Measurements from ENCODE around the gene AQP4.

Gene AQP4

DNA sequence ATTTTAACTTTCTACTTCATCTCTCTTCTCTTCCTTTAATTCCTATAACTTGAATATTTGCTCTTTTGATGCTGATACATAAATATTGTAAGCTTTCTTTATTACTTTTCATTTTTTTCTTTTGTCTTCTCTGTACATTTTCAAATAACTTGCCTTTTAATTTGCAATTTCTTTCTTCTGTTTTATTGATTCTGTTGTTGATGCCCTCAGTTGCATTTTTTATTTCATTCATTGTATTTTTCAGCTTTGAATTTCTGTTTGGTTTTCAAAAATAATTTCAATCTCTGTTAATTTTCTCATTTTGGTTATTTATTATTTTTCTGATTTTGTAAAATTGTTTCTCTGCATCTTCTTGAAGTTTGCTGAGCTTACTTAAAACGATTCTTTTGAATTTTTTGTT, 47.0 kb downstream of the AQP4 start:
- CTCF ChIA-PET = interaction anchor here (0.7 to 1.4 kb wide), 5 partner anchors 14 to 413 kb away, joined by 3 to 6 read pairs (median 3); no protein-coding TSS in a partner anchor
- H3K4me1 ChIP-seq (ENCODE audit: control insufficient read depth, insufficient read depth, low read length) = no peaks in the 10 kb centered on the region
- H3K4me3 ChIP-seq (ENCODE audit: low read depth, low read length) = no peak overlapping the region
- TF ChIP-seq SETDB1 (IDR thresholded peaks at IDR 0.05; ENCODE audit: insufficient read length, low read length) (peak; percentile 92), ZNF155 (tag by site-specific recombination; IDR thresholded peaks at IDR 0.05) (no peak)
- TF ChIP-seq, protein P1, sequence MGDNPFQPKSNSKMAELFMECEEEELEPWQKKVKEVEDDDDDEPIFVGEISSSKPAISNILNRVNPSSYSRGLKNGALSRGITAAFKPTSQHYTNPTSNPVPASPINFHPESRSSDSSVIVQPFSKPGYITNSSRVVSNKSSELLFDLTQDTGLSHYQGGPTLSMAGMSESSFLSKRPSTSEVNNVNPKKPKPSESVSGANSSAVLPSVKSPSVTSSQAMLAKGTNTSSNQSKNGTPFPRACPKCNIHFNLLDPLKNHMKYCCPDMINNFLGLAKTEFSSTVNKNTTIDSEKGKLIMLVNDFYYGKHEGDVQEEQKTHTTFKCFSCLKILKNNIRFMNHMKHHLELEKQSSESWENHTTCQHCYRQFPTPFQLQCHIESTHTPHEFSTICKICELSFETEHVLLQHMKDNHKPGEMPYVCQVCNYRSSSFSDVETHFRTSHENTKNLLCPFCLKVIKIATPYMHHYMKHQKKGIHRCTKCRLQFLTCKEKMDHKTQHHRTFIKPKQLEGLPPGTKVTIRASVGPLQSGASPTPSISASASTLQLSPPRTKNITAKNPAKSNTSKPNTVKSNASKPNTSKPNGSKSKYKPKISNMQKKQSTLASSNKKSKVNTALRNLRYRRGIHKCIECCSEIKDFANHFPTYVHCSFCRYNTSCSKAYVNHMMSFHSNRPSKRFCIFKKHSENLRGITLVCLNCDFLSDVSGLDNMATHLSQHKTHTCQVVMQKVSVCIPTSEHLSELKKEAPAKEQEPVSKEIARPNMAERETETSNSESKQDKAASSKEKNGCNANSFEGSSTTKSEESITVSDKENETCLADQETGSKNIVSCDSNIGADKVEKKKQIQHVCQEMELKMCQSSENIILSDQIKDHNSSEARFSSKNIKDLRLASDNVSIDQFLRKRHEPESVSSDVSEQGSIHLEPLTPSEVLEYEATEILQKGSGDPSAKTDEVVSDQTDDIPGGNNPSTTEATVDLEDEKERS (tag by site-specific recombination; IDR thresholded peaks at IDR 0.05) = 0 out of 2 replicates have a peak, but pooled peaks have one; percentile 19
- H3K36me3 ChIP-seq (ENCODE audit: control insufficient read depth in 2 of 2, insufficient read depth in 1 of 2, low read length in 2 of 2) = no peaks in the 10 kb centered on the region
- POLR2A ChIA-PET = no interaction called here
- no peaks in the 10 kb centered on the region for H3K9me3 ChIP-seq (ENCODE audit: control insufficient read depth, insufficient read depth, low read depth, low read length)
- no peak overlapping the region for H3K27ac ChIP-seq (ENCODE audit: extremely low read depth, low read depth, low read length)

DNA sequence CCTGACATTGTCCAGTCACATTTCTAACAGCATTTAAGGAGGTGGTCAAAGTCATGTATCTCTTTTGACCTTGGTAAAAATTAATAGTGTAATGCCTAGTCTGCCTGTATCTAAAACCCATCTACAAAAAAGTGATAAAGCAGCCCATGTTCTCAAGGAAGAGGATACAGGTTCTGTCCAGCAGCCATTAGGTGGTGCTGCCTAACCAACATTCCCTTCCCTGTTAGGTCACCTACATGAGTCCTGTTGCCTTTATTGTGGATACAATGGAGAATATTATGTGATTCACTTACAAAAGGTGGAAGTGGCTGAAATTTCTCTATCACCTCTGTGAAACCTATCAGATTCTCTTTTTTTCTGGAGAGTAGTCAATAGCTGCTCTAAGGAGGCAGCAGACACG, 52.5 kb downstream of the AQP4 start:
- no peak overlapping the region for H3K27ac ChIP-seq (ENCODE audit: extremely low read depth, low read depth, low read length)
- no peak overlapping the region for H3K4me3 ChIP-seq (ENCODE audit: low read depth, low read length)
- CTCF ChIA-PET = interaction anchor here (0.6 to 2.0 kb wide), 31 partner anchors 8 to 1789 kb away, joined by 3 to 12 read pairs (median 4); no protein-coding TSS in a partner anchor
- no peaks in the 10 kb centered on the region for H3K9me3 ChIP-seq (ENCODE audit: control insufficient read depth, insufficient read depth, low read depth, low read length)
- H3K4me1 ChIP-seq (ENCODE audit: control insufficient read depth, insufficient read depth, low read length) = no peaks in the 10 kb centered on the region
- no peaks in the 10 kb centered on the region for H3K36me3 ChIP-seq (ENCODE audit: control insufficient read depth in 2 of 2, insufficient read depth in 1 of 2, low read length in 2 of 2)
- POLR2A ChIA-PET = no interaction called here
- TF ChIP-seq ZNF701 (tag by site-specific recombination; IDR thresholded peaks at IDR 0.05) (no peak), REPIN1 (tag by site-specific recombination; IDR thresholded peaks at IDR 0.05; ENCODE audit: low read depth) (no peak), ZNF555 (tag by site-specific recombination; conservative IDR thresholded peaks at IDR 0.05) (no peak), ZNF114 (tag by site-specific recombination; IDR thresholded peaks at IDR 0.05) (no peak), ZNF530 (tag by site-specific recombination; IDR thresholded peaks at IDR 0.05; ENCODE audit: low read depth) (no peak), ZEB2 (tag by site-specific recombination; IDR thresholded peaks at IDR 0.05) (no peak), SCRT2 (tag by site-specific recombination; IDR thresholded peaks at IDR 0.05) (0 out of 2 replicates have a peak, but pooled peaks have one; percentile 20), PRDM1 (tag by site-specific recombination; IDR thresholded peaks at IDR 0.05) (0 out of 2 replicates have a peak, but pooled peaks have one; percentile 19), HOXA7 (CRISPR knock-in tag; IDR thresholded peaks at IDR 0.05; ENCODE audit: borderline replicate concordance) (no peak), ZNF350 (tag by site-specific recombination; IDR thresholded peaks at IDR 0.05) (no peak), ZNF473 (tag by site-specific recombination; IDR thresholded peaks at IDR 0.05) (no peak), ZNF214 (tag by site-specific recombination; IDR thresholded peaks at IDR 0.05; ENCODE audit: borderline replicate concordance) (no peak), ZNF175 (tag by site-specific recombination; IDR thresholded peaks at IDR 0.05) (no peak), ZNF391 (tag by site-specific recombination; IDR thresholded peaks at IDR 0.05; ENCODE audit: borderline replicate concordance, low read depth) (no peak), GLIS1 (tag by site-specific recombination; IDR thresholded peaks at IDR 0.05) (no peak)
- TF ChIP-seq, protein P2, sequence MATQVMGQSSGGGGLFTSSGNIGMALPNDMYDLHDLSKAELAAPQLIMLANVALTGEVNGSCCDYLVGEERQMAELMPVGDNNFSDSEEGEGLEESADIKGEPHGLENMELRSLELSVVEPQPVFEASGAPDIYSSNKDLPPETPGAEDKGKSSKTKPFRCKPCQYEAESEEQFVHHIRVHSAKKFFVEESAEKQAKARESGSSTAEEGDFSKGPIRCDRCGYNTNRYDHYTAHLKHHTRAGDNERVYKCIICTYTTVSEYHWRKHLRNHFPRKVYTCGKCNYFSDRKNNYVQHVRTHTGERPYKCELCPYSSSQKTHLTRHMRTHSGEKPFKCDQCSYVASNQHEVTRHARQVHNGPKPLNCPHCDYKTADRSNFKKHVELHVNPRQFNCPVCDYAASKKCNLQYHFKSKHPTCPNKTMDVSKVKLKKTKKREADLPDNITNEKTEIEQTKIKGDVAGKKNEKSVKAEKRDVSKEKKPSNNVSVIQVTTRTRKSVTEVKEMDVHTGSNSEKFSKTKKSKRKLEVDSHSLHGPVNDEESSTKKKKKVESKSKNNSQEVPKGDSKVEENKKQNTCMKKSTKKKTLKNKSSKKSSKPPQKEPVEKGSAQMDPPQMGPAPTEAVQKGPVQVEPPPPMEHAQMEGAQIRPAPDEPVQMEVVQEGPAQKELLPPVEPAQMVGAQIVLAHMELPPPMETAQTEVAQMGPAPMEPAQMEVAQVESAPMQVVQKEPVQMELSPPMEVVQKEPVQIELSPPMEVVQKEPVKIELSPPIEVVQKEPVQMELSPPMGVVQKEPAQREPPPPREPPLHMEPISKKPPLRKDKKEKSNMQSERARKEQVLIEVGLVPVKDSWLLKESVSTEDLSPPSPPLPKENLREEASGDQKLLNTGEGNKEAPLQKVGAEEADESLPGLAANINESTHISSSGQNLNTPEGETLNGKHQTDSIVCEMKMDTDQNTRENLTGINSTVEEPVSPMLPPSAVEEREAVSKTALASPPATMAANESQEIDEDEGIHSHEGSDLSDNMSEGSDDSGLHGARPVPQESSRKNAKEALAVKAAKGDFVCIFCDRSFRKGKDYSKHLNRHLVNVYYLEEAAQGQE (tag by site-specific recombination; IDR thresholded peaks at IDR 0.05) = no peak
- TF ChIP-seq, protein P3, sequence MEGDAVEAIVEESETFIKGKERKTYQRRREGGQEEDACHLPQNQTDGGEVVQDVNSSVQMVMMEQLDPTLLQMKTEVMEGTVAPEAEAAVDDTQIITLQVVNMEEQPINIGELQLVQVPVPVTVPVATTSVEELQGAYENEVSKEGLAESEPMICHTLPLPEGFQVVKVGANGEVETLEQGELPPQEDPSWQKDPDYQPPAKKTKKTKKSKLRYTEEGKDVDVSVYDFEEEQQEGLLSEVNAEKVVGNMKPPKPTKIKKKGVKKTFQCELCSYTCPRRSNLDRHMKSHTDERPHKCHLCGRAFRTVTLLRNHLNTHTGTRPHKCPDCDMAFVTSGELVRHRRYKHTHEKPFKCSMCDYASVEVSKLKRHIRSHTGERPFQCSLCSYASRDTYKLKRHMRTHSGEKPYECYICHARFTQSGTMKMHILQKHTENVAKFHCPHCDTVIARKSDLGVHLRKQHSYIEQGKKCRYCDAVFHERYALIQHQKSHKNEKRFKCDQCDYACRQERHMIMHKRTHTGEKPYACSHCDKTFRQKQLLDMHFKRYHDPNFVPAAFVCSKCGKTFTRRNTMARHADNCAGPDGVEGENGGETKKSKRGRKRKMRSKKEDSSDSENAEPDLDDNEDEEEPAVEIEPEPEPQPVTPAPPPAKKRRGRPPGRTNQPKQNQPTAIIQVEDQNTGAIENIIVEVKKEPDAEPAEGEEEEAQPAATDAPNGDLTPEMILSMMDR (tag by site-specific recombination; IDR thresholded peaks at IDR 0.05) = peak; percentile 73; the same call in 1 of the 2 replicates
- TF ChIP-seq, protein P4, sequence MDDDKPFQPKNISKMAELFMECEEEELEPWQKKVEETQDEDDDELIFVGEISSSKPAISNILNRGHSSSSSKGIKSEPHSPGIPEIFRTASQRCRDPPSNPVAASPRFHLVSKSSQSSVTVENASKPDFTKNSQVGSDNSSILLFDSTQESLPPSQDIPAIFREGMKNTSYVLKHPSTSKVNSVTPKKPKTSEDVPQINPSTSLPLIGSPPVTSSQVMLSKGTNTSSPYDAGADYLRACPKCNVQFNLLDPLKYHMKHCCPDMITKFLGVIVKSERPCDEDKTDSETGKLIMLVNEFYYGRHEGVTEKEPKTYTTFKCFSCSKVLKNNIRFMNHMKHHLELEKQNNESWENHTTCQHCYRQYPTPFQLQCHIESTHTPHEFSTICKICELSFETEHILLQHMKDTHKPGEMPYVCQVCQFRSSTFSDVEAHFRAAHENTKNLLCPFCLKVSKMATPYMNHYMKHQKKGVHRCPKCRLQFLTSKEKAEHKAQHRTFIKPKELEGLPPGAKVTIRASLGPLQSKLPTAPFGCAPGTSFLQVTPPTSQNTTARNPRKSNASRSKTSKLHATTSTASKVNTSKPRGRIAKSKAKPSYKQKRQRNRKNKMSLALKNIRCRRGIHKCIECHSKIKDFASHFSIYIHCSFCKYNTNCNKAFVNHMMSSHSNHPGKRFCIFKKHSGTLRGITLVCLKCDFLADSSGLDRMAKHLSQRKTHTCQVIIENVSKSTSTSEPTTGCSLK (tag by site-specific recombination; IDR thresholded peaks at IDR 0.05) = no peak
- TF ChIP-seq, protein P1 (tag by site-specific recombination; IDR thresholded peaks at IDR 0.05) = no peak
